HG03575 (cell line): ENCODE data around the gene SPSB3.
"Not testable (repeated sequence)": the region's sequence is repeated elsewhere in the genome, so short reads cannot be mapped to it uniquely, and the experiment has no call there.

Experiments
- ATAC-seq: cut with Tn5 transposase; IDR thresholded peaks from one replicate; pipeline ENCODE4 v1.9.1; 2021; ENCODE audit not compliant: unreplicated experiment, insufficient number of reproducible peaks, low FRiP score; ENCODE audit errors: extremely low read depth

Gene SPSB3

DNA sequence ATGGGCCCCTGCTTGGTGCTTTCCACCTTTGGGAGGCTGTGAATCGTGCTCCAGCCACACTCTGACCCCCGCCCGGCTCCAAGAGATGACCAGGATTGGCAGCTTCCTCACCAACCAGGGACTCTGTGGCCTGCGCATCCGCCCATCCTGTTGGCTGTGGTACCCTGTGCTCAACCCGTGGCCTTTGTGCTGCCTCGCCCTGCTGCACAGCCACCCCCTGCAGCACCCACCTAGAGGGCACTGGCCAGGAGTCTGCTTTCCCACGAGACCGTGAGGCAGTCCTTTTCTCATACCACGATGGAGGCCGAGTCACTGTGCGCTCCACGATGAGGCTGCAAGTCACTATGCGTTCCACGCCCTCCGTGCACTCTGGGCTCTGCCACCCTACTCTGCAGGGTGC lies 30.4 kb downstream of the SPSB3 start:
- ATAC-seq: no peak

DNA sequence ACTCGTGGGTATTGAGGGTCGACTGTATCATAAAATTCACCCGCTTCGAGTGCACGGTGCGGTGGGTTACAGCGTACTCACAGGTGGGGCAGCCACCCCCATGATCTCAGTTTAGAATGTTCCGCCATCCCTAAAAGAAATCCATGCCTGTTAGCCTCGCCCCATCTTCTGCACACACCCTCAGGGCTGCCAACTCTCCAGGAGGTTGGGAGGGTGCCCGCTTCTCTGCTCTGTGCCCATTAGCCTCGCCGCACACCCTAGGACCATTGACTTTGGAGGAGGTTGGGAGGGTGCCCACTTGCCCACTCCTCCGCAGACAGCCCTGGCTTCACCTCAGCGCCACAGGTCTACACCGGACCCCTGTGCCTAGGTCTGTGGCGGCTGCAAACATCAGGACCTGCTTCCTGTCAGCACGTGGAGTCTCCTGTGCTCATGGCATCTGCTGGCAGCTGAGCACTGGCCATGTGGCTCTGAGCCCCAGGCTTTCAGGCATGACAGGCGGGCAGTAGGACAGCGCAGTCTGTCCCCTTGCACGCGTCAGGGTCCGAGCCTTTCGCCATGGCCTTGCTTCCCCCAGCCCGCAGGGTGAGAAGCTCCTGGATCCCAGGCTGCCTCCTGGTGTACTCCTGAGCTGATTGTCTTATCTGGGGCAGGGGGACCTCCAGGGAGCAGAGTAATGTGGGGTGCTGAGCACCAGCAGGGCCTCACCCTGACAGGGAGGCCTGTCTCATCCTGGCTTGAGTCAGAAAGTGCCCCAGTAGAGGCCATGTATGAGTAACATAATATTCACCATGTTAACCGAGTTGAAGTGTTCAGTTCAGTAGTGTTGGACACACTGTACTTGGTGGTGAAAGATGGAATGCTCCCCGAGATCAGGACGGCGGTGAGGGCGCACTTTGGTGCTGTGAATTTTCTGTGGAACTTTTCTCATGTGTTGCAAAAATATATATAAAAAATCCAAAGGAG lies 32.9 kb downstream of the SPSB3 start:
- ATAC-seq: no peak

DNA sequence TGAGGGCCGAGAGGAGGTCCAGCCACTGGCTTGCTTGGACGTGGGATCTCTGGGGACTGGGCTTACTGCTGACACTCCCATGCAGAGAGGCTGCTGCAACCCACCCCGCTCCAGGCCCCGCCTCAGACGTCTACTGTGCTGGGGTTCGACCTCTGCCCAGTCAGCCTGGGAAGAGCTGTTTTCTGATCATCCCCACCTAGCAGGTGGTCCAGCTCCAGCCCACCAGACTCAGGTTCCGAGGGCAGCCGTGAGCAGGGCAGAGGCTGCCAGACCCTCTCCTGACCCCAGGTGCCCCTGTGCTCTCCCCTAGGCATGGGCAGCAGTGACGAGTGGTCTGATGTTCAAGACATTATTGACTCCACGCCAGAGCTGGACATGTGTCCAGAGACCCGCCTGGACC lies 34.4 kb downstream of the SPSB3 start:
- ATAC-seq: no peak

DNA sequence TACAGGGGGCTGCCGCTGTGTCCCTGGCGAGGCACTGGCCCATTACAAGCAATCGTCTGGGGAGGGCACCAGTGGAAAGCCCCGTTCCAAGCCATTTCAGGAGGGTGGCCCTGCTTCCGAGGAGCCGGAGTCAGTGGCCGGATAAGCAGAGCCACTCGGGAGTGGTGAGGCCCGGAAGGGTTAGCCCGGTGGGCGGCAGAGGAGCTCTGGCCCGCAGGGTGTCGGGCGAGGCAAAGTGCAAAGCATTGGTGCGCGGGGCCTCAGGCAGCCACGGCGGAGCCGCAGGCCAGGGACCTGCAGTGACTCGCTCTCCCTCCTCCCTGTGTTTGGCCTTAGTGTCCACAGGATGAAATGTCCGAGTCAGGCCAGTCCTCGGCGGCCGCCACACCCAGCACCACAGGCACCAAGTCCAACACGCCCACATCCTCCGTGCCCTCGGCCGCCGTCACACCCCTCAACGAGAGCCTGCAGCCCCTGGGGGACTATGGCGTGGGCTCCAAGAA lies 35.6 kb downstream of the SPSB3 start:
- ATAC-seq: no peak

DNA sequence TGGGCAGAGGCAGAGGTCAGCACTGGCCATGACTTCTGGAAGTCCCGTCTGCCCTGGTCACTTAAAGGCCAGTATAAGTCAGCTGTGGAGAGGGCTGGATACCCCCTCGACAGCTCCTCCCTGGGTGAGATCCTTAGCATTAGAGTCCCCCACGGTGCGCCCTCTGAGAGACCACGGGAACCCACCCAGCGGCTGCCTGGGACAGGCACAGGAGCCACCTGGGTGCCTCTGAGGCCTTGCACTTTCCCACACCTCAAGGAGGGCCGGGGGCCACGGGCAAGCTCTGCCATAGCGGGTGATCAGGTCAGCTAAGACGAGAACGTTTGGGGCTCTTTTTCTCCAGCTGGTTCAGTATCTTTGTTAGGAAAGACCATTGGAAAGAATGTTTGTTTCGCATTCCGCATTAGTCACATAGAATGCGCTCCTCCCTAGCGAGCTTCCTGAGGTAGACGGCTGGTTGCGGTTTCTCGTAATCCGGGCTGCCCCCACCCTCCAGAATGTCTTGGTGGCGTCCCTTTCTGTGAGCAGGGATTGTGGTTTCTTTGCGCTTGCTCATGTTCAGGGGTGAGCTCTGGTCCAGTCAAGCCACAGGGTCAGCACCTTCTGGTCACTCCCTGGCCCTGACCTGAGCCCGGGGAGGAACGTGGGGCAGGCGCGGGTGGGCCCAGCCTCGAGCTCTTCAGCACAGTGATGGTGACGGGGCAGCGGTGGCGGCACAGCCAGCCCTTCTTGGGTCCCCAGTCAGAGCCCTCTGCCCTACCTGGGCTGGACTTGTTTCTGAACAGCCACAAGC lies 36.3 kb downstream of the SPSB3 start:
- no peak for ATAC-seq

DNA sequence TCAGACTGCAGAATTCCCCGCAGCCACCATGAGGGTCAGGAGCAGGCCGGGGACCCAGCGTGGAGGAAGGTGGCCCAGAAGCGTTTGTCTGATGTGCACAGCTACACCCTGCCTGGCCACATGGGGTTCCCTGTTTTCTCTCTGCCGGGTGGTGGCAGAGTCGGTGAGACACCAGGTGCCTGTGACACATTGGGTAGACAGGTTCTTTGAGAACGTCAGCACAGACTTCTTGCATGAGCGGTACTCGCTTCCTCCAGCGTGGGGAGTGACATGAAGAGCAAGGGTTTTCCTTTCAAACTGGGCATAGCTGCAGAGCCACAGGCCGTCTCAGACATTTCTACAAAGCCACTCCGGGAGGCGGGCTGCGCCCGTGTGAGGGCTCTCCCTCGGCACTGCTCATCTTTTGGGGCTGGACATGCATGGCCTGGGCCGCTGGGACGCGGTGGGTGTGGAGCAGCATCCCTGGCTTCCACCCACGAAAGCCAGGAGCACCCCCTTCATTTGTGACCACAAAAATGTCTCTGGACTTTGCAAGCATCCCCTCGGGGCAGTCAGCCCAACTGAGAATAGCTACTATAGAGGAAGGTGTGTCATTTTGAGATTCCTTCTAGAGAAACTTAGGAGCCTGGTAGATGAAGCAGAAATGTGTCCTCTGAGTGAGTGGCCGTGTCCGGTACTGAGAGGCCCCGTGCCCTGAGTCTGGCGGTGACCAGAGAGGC lies 37.0 kb downstream of the SPSB3 start:
- no peak for ATAC-seq

DNA sequence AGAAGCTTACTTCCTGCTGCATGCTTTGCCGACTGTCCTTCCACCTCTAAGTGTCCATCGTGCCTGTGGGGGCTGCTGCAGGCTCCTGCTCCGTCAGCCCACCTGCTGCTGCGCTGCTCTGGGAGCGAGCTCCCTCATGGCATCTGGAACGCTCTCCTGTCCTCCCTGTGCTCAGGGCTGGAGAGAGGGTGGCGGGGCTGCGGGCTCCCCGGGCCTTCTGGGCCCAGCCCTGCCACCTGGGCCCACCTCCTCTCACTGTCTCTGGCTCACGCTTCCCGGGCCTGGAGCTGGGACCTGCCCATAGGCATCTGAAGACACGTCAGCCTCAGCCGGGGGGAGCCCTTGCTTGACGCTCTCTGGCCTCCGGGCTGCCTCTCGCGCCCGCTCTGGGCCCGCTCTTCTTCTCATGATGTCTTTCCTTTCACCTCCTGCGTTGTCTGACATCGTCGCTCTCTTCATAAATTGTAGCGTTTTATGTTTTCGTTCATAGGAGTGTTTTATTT lies 38.0 kb downstream of the SPSB3 start:
- ATAC-seq: no peak

DNA sequence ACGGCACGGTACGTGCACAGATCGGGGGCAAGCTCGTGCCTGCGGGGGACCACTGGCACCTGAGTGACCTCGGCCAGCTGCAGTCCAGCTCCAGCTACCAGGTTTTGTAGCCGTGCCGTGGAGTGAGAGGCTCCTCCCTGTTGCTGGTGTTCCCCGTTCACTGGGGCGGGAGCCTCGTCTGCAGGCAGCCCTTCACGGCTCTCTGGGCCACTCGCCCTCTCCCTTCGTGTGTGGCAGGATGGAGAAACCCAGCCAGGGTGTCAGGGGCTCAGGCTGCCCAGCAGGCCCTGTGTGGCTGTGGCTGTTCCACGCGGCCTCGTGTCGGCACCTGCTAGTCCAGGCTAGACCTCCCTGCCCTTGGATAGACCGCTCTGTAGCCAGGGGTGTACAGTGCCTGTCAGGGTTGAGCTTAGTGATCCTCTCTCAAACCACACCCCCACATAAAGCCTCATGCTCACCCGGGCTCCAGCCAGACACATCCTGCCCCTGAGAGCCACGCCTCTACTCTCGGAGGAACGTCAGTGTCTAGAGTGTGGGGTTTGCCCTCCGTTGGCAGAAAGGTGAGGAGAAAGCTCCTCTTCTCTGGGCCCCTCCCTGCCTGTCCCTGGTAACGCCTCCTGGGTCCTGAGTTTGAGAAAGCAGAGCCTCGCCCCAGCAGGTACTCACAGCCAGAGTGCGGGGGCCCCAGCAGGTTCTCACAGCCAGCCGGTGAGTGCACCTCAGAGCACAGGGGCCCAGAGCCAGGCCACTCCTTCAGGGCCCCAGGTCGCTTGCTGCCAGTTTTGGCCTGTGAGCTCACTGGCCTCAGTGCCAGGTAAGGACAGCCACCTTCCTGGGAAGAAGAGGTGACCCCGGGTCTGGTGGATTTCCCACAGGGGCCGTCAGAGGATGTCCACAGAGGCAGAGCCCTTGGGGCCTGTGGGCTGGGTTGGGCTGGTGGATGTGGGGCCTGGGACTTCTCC lies 38.7 kb downstream of the SPSB3 start:
- ATAC-seq: no peak

DNA sequence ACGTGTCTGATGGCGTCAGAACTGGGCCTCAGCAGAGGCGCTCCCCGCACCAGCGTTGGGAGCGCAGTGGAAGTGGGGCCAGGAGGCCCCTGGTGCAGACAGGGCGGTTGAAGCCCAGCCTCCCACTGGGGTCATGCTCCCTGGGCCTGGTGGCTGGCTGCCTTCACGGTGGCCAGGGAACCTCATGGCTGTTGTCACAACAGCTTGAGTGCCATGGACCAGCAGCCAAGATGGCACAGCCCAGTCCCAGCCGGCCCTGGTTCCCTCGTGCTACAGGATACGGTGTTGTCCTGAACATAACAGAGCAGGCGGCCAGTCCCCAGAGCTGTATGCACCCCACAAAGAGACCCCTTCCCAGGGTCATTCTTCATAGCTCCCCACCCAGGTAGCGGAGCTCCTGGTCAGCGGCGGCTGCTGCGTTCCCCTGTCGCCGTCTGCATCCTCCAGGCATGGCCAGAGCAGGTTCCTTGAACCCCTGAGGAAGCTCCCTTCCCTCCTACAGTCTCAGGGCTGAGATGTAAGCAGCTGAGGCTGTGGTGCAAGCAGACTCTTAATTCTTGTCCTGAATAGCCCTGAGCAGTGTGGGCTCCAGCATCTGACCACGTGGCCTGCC lies 40.7 kb downstream of the SPSB3 start:
- no peak for ATAC-seq

DNA sequence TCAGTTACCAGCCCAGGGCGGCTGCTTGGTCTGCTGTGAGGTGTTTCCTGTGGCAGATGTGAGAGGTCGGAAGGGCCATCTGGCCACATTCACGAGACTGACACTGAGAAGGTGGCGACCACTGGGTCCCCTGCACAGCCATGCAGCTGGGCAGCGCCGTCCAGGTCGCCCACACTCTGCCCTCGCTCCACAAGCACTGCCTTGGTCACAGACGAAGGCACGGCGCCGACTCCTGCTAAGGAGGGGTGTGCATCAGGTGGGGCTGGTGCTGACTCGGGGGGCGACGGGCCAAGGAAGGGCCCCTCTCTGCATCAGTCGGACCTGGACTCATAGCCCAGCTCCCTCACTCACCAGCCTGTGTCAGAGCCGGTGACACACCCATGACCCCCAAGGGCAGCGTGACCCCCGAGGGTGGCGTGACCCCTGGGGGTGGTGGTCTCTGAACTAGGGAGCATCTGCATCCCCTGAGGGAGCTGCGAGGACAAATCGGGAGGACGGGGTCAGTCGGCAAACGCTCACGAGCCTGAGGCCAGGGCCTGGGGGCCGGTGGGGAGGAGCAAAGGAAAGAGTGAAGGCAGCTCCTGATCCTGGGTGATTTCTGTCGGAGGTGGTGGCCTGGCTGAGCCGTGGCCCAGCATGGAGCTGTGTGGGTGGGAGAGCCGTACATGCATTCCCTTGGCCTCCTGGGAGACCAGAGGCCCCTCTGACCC lies 41.4 kb downstream of the SPSB3 start:
- ATAC-seq: no peak

DNA sequence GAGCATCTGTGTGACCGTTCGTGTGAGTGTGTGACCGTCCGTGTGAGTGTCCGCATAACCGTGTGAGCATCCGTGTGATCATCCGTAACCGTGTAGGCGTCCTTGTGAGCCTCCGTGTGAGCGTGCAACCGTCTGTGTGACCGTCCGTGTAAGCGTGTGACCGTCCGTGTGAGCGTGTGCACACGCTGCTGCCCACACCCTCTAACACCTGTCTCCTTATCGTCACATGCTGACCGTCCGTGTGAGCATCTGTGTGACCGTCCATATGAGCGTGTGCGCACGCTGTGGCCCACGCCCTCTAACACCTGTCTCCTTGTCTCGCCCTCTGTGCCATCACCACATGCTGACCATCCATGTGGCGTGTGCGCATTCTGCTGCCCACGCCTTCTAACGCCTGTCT lies 42.1 kb downstream of the SPSB3 start:
- ATAC-seq: no peak

DNA sequence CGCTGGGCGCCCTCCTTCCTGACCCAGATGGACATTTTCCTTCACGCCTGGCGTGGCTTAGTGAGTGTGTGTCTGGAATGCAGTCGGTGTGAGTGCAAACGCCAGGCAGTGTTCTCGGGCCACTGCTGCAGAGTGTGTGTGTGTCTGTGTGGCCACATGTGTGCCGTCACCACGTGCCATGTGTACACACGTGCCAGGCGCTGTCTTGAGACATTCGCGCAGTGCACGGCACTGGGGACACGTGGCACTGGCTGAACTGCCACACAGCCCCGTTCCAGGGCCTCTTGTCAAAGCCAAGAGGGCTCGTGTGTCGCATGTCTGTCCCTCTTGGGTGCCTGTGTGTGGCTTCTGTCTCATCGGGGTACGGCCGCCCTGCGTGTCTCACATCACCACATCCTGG lies 47.6 kb downstream of the SPSB3 start:
- ATAC-seq: no peak

DNA sequence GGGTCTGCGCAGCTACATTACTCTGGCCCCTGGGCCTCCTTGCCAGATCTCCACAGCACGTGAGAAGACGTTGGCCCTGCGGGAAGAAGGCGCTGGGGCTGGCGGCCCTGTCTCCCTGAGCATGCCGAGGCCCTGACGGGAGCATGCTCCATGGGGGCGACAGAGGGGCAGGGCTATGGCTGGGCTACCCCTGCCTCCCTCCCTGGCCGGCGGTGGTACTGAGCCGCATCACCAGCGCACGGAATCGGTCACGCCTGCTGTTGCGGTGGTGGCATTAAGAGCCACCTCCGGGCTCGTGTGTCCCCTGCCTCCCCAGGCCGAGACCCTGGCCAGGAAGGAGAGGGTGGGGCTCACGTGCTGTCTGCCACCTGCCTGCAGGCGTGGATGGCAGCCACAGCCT lies 48.2 kb downstream of the SPSB3 start:
- no peak for ATAC-seq

DNA sequence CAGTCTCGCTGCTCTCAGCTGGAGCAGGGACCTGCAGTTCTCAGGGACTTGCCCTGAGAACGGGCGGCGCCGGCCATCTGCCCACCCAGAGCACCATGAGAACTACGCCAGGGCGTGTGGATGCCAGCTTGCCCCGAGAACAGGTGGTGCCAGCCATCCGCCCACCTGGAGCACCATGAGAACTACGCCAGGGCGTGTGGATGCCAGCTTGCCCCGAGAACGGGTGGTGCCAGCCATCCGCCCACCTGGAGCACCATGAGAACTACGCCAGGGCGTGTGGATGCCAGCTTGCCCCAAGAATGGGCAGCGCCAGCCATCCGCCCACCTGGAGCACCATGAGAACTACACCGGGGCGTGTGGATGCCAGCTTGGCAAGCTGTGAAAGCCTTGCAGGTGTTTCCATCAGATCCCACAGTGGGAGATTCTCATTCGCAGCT lies 49.8 kb downstream of the SPSB3 start:
- ATAC-seq: not testable (repeated sequence)

DNA sequence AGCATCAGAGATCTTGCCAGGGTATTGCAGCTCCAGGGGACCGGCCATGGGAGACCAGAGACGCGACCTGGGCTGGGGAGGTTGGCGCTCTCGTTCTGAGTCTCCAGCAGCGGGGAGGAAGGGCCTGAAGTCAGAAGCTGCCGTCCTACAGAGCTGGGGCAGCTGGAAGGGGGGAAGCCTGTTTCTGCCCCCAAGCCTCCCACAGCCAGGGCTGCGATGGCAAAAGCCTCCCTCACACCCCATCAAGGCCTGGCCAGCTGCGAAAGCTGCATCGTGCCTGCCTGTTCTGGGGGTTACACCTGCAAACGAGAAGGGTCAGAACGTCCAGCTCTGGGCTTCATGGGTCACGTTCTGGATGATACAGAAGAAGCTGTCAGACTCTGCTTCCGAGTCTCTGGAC lies 50.3 kb downstream of the SPSB3 start:
- no peak for ATAC-seq

DNA sequence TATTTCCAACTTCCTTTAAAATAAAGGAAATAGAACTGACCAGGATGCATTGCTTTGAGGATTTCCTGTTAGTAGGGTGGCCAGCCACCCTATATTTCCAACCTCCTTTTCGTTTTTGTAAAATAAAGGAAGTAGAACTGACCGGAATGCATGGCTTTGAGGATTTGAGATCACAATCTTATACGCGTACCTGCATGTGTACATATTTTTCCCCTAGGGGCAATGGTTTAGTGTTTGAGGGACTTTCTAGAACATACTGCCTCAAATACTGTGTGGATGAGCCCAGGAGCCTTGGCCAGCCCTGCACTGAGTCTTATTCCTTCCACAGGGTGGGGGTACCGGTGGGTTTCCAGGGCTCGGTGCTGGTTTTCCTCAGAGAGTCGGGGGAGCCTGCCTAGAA lies 50.8 kb downstream of the SPSB3 start:
- no peak for ATAC-seq

DNA sequence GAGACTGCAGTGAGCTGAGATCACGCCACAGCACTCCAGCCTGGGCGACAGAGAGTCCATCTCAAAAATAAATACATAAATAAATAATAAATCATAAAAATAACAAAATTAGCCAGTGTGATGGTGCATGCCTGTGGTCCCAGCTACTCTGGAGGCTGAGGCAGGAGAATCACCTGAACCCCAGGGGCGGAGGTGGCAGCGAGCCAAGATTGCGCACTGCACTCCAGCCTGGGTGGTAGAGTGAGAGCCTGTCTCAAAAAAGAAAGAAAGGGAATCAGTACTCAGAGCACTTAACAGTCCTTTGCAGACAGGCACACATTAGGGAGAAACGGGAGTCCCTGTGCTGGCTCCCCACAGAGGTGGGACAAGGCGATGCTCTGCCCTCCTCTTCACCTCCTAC lies 51.3 kb downstream of the SPSB3 start:
- ATAC-seq: no peak
